ENCODE results near the gene GBA2. TPM values are rescaled to one million over a fixed set of nuclear protein-coding genes. Genes with fewer than 3 reads are reported as not detected.
A peak's percentile ranks its signal among the peaks of the same experiment; 100 is the strongest.

Gene GBA2
- total RNA-seq, 1 experiment from 2014 or later: 63.6 TPM

GRCh38 chr9:35691334-35691650 is 57.7 kb downstream of the GBA2 start:
- BruUV-seq (replicated peaks): TSS peak; percentile 31
- Histone ChIP-seq H3K9me3 (ENCODE audit: control insufficient read depth in 1 of 2, insufficient read depth in 1 of 2, low read depth in 1 of 2, low read length in 2 of 2) (no peaks in the 10 kb centered on the region), H3K27me3 (ENCODE audit: insufficient read depth, low read length) (no peaks in the 10 kb centered on the region), H3K4me1 (ENCODE audit: control insufficient read depth in 1 of 2, insufficient read depth in 2 of 2, low read length in 2 of 2) (peaks cover 18 to 30% of the 10 kb centered on the region in 2 experiments), H3K9ac (ENCODE audit: low read length) (peak overlapping the region; percentile 96), H2AFZ (ENCODE audit: low read depth, low read length, poor library complexity, severe bottlenecking) (peak overlapping the region; percentile 39), H3K27ac (ENCODE audit: low read depth, low read length) (peak overlapping the region; percentile 72; the same call in 1 of the 2 replicates), H3K4me2 (ENCODE audit: low read length) (peak overlapping the region; percentile 90), H3K79me2 (ENCODE audit: insufficient read depth, low read length) (peaks cover 35% of the 10 kb centered on the region), H3K9me2 (ENCODE audit: insufficient read depth) (no peaks in the 10 kb centered on the region), H3K36me3 (ENCODE audit: control insufficient read depth in 1 of 2, insufficient read depth in 2 of 2, low read length in 2 of 2) (peaks cover 11 to 27% of the 10 kb centered on the region in 2 experiments; a peak in 3 of 4 replicates), H4K20me1 (ENCODE audit: insufficient read depth) (no peaks in the 10 kb centered on the region), H3K4me3 (replicated peaks in 1 of 2; ENCODE audit: low read depth in 1 of 2, low read length in 2 of 2) (peak overlapping the region; percentile 83 to 90)
- intact Hi-C loops (cut with micrococcal nuclease): loop anchor here (2.0 to 5.0 kb wide), 2 partner anchors 34 to 36 kb away; no protein-coding TSS in a partner anchor
- no peak for TF ChIP-seq JUND (IDR thresholded peaks at IDR 0.05)
- no peak for TF ChIP-seq FOSL1 (IDR thresholded peaks at IDR 0.05; ENCODE audit: low read depth)
- TF ChIP-seq, protein P1, sequence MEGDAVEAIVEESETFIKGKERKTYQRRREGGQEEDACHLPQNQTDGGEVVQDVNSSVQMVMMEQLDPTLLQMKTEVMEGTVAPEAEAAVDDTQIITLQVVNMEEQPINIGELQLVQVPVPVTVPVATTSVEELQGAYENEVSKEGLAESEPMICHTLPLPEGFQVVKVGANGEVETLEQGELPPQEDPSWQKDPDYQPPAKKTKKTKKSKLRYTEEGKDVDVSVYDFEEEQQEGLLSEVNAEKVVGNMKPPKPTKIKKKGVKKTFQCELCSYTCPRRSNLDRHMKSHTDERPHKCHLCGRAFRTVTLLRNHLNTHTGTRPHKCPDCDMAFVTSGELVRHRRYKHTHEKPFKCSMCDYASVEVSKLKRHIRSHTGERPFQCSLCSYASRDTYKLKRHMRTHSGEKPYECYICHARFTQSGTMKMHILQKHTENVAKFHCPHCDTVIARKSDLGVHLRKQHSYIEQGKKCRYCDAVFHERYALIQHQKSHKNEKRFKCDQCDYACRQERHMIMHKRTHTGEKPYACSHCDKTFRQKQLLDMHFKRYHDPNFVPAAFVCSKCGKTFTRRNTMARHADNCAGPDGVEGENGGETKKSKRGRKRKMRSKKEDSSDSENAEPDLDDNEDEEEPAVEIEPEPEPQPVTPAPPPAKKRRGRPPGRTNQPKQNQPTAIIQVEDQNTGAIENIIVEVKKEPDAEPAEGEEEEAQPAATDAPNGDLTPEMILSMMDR (IDR thresholded peaks at IDR 0.05 in 2 of 3, conservative IDR thresholded peaks at IDR 0.05 in 1 of 3; ENCODE audit: borderline replicate concordance in 1 of 3, insufficient read depth in 1 of 3, low read depth in 2 of 3, low read length in 2 of 3): no peak
- no peak for TF ChIP-seq ZNF274 (IDR thresholded peaks at IDR 0.05; ENCODE audit: low read depth, low read length)
- TF ChIP-seq POLR2AphosphoS5 (IDR thresholded peaks at IDR 0.05; ENCODE audit: low read depth, low read length): no peak
- TF ChIP-seq ATF3 (IDR thresholded peaks at IDR 0.05): no peak
- no peak for TF ChIP-seq CBX3 (IDR thresholded peaks at IDR 0.05; ENCODE audit: low read depth)
- TF ChIP-seq, protein P2, sequence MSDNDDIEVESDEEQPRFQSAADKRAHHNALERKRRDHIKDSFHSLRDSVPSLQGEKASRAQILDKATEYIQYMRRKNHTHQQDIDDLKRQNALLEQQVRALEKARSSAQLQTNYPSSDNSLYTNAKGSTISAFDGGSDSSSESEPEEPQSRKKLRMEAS (IDR thresholded peaks at IDR 0.05): no peak
- DNase-seq (ENCODE audit: low read depth, low spot score) (no peak), ATAC-seq (peak; percentile 12)
- RAD21 ChIA-PET (ENCODE audit: low non-redundant PET in 1 of 2, low total read pairs in 2 of 2, uncharacterized antibody in 2 of 2, unreplicated experiment in 2 of 2): interaction anchor here in 1 of 2 experiments (1.2 kb wide), 1 partner anchor 45 kb away, joined by 3 read pairs; no protein-coding TSS in a partner anchor
- CTCF ChIA-PET: interaction anchor here (1.4 kb wide), 1 partner anchor 10 kb away, joined by 8 read pairs; no protein-coding TSS in a partner anchor
- POLR2A ChIA-PET: interaction anchor here (0.8 to 4.2 kb wide), 3 partner anchors 11 to 41 kb away, joined by 5 to 16 read pairs (median 15); partner anchors contain the start of genes ARHGEF39, CREB3 and TLN1
